HG03097 (cell line): ENCODE results near the gene ANTXR2.
A peak's percentile ranks its signal among the peaks of the same experiment; 100 is the strongest.

Source experiments
- ATAC-seq: cut with Tn5 transposase; IDR thresholded peaks from one replicate; pipeline ENCODE4 v1.9.1; 2021; ENCODE audit not compliant: unreplicated experiment, low FRiP score

Gene ANTXR2

DNA sequence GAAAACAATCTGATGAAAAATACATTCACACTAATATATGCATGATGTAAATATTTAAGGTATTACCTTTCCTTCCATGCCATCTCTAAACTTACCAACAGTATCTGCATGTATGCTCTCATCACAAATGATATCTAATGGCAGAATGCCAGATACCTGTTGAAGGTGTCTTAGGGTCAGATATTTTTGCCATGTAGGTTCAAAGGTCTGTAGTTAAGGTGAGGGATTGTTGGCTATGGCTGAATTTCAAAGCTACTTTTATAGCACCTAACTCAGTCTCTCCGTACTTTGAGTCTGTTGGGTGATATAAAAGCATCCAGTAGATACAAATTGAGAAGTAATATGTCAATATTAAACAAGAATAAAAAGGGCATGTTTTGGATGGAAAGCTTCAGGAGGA, 19.8 kb upstream of the ANTXR2 start:
- no peak for ATAC-seq

DNA sequence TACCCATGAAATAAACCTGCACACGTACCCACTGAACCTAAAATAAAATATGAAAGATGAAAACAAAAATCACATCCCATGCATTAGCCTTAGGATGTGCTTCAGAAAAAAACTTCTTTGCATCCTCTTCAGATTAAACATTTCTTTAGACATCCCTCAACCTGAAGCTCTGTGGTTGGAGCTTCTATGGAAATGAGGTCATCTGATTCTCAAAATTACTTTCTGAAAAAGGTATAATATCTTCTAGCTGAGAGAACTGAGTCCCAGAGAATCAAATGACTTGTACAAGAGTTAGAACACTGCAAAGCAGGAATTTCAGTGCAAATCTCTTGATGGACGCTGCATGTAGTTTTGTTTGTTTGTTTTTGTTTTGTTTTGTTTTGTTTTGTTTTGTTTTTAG, 19.1 kb upstream of the ANTXR2 start:
- peak; percentile 76 for ATAC-seq

DNA sequence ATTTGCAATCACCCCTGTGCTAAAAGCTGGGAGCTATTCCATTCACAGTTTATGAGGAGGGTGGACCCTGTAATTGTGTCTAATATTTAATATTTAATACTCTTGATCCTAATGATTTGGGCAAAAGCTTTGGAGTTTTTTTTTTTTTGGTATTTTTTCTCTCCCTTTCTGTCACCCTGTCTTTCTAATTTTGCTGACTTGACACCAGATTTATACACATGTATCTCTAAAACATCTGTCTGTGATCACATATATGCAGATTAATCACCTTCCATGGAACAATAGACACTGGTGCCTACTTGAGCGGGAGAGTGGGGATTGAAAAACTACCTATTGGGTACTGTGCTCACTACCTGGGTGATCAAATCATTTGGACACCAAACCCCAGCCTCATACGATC, 18.7 kb upstream of the ANTXR2 start:
- ATAC-seq = no peak

DNA sequence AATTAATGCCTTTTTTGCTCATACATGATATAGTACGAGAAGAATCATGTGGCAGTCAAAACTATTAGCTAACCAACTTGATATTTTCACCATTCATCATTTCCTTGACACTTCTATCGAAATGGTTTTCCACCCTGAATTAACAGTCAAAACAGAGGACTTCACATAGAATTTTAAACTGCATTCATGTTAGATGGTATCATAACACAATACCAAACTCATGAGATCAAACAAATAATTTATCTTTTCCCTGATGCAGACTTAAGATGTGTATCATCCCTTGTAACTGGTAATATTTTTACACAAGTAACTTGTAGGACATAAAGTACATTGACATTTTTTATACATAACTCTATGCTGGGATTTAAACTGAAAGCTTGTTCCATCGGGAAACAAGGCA, 18.2 kb upstream of the ANTXR2 start:
- no peak for ATAC-seq

DNA sequence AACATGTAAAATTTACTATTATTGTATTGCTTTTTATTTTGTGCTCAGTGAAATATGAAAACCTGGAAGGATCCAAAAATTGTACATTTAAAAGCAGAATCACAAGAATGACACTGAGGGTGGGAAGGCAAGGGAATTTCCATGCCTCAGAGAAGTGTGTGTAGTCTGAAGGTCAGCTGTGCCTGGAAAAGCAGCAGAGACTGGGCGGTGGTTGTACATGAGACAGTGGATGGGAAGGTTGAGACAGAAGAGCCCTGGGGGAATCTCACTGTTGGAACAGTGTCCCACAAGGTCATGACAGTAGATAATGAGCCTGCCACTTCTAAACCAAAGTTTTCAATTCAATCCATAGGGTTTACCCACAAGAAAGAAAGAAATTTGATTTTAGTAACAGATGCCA, 17.1 kb upstream of the ANTXR2 start:
- no peak for ATAC-seq

DNA sequence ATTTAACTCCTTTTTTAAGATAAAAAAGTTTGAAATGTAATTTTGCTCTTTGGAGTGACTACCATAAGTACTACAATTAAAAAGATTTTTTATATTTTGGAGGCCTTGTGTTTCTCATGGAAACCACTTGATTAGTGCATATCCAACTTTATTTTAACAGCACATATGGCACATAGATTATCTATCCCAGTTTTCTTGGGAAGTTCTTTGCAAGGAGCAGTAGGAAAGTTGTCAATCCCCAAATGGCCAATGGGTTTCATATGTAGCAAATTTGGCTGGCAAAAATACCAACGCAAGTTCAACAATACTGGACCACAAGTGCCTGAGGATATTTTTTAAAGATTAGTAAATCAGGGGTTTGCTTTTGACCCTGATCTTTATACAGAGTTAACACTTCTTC, 15.4 kb upstream of the ANTXR2 start:
- ATAC-seq = no peak

DNA sequence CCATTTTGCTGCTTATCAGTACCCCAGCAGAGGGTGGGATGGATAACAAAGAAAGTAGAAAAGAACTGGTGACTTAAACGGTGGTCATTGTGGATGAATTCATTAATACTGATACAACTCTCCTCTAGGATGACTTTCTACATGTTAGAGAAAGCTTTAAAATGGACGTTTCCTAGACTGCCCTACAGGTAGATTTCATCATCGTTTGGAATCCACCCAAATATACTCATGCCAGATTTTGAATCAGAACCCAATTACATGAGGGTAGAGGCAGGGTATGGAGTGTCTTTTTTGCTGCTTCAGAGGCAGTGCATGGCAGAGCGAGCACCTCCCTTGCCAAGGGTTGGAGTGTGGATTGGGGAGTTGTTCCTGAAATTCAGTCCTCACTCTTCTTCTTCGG, 13.3 kb upstream of the ANTXR2 start:
- ATAC-seq = no peak

DNA sequence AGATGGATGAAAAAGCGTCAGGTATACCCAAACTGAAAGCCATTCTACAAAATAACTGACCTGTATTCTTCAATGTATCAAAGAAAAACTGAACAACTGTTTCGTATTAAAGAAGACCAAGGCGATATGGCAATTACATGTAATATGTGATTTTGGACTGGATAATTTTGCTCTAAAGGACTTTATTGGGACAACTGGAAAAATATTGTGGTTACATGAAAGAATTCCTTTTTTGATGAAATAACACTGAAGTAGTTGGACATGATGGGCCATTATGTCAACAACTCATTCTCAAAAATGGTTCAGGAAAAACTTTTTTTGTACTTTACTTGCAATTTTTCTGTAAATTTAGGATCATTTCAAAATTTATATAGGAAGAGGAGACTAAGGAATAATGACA, 12.1 kb upstream of the ANTXR2 start:
- ATAC-seq = no peak

DNA sequence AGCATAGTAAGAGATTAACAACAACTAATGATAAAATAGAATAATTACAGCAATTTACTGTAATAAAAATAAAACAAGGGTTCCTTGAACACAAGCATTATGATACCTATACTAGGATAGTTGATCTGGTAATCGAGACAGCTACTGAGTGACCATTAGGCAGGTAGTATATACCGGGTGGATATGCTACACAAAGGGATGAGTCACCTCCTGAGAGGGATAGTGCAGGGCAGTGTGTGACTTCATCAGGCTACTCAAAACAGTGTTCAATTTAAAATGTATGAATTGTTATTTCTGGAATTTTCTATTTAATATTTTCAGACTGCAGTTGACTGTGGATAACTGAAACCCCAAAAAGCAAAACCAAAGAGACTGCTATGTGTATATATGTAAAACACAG, 9.7 kb upstream of the ANTXR2 start:
- no peak for ATAC-seq

DNA sequence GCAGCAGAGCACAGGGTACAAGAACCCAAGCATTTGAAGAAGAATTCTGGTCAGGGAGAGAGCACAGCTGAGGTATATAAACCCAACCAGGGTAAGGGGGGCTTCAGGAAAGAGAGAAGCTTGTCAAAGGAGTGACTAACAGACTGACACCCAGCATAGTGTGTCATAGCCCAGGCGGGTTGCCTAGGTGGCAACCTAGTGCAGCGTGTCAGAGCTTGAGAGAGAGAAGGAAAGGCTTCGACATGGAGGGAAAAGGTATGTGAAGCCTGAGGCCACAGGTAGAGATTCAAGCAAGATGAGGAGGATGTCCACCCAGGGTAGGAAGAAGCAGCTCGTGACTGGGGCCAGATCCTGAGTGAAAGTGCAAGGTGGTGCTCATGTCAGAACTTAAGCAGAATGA, 8.5 kb upstream of the ANTXR2 start:
- no peak for ATAC-seq

DNA sequence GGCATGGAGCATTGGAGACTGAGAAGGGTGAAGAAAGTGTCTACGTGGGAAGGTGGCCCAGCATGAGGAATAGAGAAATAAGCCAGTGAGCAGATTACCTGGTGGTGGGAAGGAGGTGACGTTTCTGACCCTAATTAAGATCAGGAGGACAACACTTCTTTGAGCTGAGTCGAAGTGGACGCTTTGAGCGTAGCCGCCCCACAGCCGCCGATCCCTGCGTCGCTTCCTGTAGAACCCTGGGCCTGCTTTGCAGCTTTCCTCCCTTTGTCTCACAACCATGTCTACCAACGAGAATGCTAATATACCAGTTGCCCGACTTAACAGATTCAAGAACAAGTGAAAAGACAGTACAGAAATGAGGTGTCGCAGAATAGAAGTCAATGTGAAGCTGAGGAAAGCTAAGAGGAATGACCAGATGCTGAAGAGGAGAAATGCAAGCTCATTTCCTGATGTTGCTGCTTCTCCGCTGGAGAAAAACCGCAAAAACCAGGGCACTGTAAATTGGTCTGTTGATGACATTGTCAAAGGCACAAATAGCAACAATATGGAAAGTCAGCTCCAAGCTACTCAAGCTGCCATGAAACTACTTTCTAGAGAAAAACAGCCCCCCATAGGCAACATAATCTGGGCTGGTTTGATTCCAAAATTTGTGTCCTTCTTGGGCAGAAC, 6.4 kb upstream of the ANTXR2 start:
- no peak for ATAC-seq

DNA sequence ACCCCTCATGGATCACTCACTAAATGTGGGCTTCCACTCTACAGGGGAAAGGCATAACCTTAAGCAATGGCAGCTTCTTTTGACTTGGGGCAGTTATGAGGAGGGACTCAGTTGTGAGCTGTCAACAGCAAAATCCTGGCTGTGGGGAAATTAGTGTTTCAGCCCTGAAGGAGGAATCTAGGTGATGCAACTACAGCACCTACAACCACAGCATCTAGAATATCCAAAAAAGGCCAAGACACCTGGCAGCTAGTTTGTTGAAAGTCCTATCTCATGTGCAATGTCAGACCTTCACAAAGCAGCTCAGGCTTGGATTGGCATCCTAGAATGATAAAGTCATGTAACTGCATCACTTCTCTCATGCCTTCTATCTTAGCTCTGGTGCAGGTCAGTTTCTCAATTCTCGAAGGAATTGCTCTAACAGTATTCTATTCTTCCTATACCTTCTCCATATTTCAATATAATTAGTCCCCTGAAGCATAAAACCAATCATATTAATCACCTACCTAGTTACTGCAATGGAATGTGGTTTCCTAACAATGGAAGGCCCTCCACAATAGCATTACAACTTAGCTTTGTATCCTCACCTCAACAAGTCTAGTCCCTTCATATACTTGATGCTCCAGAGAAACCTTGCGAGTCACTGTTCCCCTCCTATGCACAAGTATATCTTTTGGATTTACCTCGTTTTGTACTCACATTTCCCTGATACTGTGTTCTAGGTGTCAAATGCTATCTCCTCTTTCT, 5.5 kb upstream of the ANTXR2 start:
- ATAC-seq = no peak

DNA sequence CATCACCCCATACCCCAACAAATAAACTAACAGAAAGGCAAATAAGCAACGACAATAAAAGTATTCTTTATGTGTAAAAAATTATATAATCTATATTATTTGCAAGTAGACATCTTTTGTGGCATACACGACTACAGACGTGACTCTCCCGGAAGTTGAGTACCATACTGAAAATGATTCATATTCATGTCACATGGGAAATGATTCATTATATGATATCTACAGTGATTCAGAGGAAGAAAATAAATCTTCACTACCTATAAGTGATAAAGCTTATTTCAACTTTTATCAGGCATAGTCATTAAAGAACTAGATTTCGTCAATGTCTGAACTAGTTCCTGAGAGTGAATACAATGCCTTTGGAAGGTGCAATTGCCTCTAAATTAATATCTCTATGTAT, 4.6 kb upstream of the ANTXR2 start:
- ATAC-seq = no peak

DNA sequence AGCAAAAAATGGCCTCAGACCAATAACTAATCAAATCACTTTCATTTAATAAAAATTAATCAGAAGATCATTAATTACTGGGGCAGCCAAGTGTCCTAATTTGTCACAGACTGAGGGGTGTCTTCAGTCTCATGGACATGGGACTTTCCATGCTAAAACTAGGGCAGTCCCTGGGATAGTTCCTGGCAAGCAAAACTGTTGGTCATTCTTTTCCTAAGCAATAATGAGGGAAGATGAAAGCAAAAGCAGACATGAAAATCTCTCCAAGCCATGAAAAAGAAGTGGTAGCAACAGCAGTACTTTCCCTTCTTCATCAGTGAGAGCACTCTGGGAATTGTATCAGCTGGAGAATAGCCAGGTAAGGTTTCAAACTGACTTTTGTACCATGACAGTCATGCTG, 3.7 kb upstream of the ANTXR2 start:
- ATAC-seq = no peak

DNA sequence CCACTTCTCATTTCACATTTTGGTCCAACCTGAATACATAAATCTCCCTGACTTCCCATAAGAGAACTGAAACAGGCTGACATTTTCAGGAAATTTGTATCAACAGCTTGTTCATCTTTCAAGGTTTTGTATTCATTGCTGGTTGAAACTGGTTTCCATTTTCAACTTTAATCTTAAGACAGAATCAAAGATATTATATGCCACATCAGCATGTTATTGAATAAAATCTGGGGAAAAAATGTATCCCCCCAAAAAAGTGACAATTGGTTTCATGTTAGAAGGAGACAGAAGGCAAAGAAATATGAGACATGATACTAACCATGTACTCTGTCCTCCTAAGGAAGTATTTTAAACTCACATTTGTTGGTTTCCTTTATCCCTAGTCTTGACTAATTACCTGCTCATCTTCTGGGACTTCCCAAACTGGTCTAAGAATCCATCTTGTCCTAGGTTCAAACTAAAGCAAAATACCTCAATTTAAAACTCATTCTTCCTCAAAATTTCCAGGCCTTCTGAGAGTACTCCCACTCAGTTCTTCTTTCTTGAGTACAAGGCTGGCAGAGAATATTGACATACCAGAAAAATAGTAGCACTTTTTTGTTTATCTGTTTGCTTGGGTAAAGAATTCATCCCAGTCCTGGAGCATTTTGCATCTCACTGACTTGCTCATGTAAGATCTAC, 3.1 kb upstream of the ANTXR2 start:
- ATAC-seq = no peak

DNA sequence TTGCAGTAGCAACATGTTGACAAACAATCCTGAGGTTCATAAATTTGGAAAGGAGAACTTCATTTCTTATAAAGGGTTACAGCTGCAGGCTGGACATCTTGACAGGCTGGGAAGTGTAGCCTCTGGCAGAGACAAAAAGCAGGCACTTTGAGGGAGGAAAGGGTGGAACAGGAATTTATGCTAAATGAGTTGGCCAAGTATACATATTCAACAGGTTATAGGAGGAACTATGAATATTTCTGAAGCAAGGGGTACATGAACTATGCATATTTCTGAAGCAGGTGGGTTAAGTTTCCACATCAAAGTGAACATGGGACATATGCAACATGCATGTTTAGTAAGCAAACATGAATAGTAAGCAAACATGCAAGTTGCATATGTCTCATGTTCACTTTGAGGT, 1.6 kb upstream of the ANTXR2 start:
- no peak for ATAC-seq

DNA sequence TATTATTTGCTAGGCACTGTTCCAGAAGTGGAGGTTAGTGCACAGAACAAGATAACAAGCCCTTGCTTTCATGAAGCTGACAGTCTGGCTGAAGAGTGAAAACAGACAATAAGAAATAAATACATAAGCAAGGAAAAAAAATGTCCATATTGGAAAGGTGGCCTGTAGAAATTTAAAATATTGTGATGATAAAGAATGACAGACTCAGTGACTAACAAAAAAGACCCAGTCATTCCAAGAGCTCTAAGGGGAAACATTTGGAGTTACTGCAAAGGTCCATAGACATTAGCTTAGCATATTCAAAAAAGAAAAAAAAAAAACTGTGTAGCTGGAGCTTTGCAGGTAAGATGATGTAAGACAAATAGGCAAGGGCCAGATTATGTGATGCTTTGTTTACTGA, 1.0 kb upstream of the ANTXR2 start:
- ATAC-seq = no peak

DNA sequence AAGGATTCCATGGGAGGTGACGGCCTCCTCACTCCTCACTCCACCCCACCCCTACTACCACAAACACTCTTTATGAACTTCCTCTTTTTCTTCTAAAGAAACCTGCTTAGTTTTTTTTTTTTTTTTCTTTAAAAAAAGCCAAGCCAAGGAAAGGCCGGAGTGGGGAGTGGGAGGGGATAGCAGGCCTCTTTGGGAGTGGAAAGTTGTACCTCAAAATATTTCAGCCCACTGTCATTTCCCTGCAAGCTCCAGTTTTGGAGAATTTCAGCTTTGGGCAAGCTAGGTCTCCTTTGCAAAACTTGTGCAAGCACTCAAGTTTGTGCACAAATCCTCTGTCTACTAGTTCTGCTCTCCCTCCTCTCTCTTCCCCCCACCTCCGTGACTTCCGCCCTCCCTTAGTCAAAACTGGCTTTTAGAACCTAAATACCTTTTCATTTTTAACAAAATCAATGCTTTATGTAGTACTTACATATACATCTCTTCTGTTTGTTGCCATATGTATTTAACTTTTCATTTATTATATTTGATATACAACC, 512 bp upstream of the ANTXR2 start:
- ATAC-seq = peak; percentile 39

DNA sequence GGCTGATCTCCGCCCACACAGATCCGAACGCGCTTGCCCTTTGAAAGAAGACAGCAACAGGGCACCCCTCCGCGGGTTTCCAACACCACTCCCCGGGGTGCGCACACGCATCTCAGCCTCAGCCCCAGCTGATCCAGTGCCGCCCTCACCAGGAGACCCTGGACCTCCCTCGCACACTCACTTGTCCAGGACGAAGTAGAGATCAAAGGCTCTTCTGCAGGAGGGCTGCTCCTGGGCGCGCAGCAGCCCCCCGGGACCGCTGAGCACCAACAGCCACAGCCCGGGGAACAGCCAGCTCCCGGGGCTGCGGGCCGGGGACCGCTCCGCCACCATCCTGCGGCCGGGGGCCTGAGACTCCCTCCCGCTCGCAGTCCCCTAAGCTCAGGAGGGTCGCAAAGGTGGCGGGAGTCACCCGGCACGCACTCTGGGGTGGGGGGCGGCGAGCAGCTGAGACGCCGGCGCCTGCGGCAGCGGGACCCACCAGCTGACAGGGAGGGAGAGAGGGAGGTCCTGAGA, 743 bp downstream of the ANTXR2 start:
- ATAC-seq = peak; percentile 18

DNA sequence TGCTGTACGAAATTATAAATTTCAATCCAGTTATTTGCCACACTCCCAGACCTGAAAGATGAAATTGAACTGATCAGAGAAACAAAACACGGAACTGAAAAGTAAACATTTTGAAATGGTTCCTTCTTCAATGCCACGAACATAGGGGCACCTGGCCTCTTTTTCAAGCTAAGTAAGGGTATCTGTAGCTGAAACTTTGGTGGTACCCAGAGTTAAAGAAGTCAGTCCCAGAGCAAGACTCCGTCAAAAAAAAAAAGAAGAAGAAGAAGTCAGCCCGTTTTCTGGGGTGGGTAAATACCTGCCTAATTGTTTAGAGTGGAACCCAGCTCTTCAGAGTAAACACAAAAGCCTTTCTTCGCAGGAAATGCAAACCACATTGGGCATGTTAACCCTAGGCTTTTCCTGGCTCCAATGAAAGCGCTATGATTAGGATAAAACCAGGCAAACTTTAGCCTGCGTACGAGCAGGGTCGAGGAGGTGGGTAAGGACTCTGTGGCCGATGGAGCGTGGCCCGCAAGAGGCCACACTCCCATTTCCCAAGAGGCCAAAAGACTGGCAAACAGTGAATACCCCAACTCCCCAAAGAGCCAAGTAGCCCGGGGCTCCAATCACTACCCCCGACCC, 1.3 kb downstream of the ANTXR2 start:
- no peak for ATAC-seq
